Neural cell (in vitro differentiated cells): ENCODE measurements around the gene DLL1.

Source experiments
- EP300 ChIP-seq: fragments of 450-650 bp; conservative IDR thresholded peaks from 2 replicates; pipeline ENCODE4 v1.6.1; 2014; ENCODE audit warnings: antibody characterized with exemption, mild to moderate bottlenecking, moderate library complexity; ENCODE audit not compliant: poor library complexity, severe bottlenecking
- EZH2 ChIP-seq: fragments of 200-600, 300-800 bp; shearing (Covaris generic), sonication (generic); IDR thresholded peaks from 2 replicates; pipeline ENCODE4 v1.6.1; 2014; ENCODE audit warnings: antibody characterized with exemption, low read length, borderline replicate concordance, mild to moderate bottlenecking; ENCODE audit not compliant: insufficient read depth, poor library complexity, severe bottlenecking
- MXI1 ChIP-seq: fragments of 450-650 bp; conservative IDR thresholded peaks from 2 replicates; pipeline ENCODE4 v1.6.1; 2014; ENCODE audit warnings: antibody characterized with exemption, mild to moderate bottlenecking; ENCODE audit not compliant: poor library complexity, severe bottlenecking
- RAD21 ChIP-seq: fragments of 450-650 bp; conservative IDR thresholded peaks from 2 replicates; pipeline ENCODE4 v1.6.1; 2014; ENCODE audit warnings: antibody characterized with exemption, mild to moderate bottlenecking, moderate library complexity
- TF ChIP-seq, protein P1 (sequence below): fragments of 450-650 bp; IDR thresholded peaks from 2 replicates; pipeline ENCODE4 v1.5.1; 2014; ENCODE audit warnings: antibody characterized with exemption, mild to moderate bottlenecking, moderate library complexity; ENCODE audit not compliant: poor library complexity, severe bottlenecking

- TF ChIP-seq, protein P1, sequence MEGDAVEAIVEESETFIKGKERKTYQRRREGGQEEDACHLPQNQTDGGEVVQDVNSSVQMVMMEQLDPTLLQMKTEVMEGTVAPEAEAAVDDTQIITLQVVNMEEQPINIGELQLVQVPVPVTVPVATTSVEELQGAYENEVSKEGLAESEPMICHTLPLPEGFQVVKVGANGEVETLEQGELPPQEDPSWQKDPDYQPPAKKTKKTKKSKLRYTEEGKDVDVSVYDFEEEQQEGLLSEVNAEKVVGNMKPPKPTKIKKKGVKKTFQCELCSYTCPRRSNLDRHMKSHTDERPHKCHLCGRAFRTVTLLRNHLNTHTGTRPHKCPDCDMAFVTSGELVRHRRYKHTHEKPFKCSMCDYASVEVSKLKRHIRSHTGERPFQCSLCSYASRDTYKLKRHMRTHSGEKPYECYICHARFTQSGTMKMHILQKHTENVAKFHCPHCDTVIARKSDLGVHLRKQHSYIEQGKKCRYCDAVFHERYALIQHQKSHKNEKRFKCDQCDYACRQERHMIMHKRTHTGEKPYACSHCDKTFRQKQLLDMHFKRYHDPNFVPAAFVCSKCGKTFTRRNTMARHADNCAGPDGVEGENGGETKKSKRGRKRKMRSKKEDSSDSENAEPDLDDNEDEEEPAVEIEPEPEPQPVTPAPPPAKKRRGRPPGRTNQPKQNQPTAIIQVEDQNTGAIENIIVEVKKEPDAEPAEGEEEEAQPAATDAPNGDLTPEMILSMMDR = no peak
- TF ChIP-seq EZH2 (no peak), EP300 (no peak), MXI1 (no peak), RAD21 (no peak)
Observed at GRCh38 chr6:170251776-170252571, 38.9 kb downstream of the DLL1 start.
